Measurements from ENCODE around the gene P2RX1.

Gene P2RX1

DNA sequence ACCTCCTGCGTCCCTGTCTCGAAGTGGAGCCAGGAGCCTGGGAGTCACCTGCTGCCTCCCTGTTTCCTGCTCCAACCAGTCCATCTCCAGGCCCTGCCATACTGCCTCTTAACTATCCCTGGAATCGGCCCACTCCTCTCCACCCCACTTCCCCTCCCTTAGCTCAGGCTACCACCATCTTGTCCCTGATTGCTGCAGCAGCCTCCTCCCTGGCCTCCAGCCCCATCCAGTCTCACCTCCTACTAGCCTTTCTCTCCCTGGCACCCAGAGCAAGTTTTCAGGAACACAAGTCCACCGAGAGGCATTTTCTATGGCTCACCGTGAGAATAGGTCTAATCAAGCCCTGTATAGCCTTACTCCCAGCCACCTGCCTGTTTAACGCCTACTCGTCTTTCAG lies 22.5 kb downstream of the P2RX1 start:
- TF ChIP-seq, protein P1, sequence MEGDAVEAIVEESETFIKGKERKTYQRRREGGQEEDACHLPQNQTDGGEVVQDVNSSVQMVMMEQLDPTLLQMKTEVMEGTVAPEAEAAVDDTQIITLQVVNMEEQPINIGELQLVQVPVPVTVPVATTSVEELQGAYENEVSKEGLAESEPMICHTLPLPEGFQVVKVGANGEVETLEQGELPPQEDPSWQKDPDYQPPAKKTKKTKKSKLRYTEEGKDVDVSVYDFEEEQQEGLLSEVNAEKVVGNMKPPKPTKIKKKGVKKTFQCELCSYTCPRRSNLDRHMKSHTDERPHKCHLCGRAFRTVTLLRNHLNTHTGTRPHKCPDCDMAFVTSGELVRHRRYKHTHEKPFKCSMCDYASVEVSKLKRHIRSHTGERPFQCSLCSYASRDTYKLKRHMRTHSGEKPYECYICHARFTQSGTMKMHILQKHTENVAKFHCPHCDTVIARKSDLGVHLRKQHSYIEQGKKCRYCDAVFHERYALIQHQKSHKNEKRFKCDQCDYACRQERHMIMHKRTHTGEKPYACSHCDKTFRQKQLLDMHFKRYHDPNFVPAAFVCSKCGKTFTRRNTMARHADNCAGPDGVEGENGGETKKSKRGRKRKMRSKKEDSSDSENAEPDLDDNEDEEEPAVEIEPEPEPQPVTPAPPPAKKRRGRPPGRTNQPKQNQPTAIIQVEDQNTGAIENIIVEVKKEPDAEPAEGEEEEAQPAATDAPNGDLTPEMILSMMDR (conservative IDR thresholded peaks at IDR 0.05; ENCODE audit: control insufficient read depth, insufficient read depth, low read depth, low read length), result no peak
- no peak overlapping the region for H3K4me3 ChIP-seq (ENCODE audit: control insufficient read depth, low read depth, low read length)
- no peak for DNase-seq (ENCODE audit: low read depth)

GRCh38 chr17:3893003-3893719 lies 23.1 kb downstream of the P2RX1 start, which contains the start of gene CAMKK1:
Gene CAMKK1 (minus strand): TSS chr17:3893053. CDS start chr17:3885687, 7,366 bp downstream.
- TF ChIP-seq, protein P1 (conservative IDR thresholded peaks at IDR 0.05; ENCODE audit: control insufficient read depth, insufficient read depth, low read depth, low read length), result no peak
- H3K4me3 ChIP-seq (ENCODE audit: control insufficient read depth, low read depth, low read length), result peak within 1 kb of the TSS; percentile 50
- peak; percentile 66 for DNase-seq (ENCODE audit: low read depth)

DNA sequence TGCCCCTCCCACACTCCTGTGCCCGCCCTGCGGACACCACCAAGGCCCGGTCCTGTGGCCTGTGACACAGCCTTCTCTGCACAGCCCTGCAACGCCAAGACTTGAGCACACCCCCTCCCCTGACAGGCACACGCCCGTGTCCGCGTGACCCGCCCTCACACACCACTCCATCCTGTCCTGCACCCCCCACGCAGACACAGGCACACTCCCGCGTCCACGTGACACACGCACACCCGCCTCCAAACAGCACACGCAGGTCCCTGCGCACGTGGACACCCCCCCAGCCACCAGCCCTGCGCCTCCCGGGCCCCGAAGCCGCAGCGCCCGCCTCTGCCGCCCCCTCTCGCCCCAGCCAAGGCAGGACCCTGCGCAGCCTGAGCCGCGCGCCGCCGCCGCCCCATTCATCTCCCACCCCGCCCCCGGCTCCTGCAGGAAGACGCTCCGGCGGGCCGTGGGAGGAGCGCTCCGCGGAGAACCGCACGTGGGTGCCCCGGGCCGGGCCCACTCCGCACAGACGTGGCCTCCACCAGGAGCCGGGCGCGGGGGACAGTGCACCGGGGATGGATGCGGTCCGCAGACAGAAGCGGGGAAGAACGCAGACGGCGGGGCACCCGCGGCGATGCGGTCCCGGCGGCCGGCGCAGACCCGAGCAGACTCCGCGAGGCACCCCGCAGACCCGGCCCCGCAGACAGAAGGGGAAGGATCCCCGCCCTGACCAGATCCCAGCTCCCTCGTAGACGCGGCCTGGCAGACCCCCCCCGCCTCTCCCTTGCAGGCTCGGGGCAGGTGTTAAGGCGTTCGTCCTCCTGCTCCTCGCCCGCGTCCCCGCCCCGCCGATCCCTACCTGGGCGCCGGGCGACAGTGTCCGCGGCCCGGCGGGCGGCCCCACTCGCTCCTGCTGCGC lies 23.9 kb downstream of the P2RX1 start:
- H3K4me3 ChIP-seq (ENCODE audit: control insufficient read depth, low read depth, low read length), result peak overlapping the region; percentile 50
- peak; percentile 80 for DNase-seq (ENCODE audit: low read depth)
- TF ChIP-seq, protein P1 (conservative IDR thresholded peaks at IDR 0.05; ENCODE audit: control insufficient read depth, insufficient read depth, low read depth, low read length), result no peak

- TF ChIP-seq, protein P1 (conservative IDR thresholded peaks at IDR 0.05; ENCODE audit: control insufficient read depth, insufficient read depth, low read depth, low read length), result no peak
Observed at GRCh38 chr17:3891626-3892094, 24.6 kb downstream of the P2RX1 start.

DNA sequence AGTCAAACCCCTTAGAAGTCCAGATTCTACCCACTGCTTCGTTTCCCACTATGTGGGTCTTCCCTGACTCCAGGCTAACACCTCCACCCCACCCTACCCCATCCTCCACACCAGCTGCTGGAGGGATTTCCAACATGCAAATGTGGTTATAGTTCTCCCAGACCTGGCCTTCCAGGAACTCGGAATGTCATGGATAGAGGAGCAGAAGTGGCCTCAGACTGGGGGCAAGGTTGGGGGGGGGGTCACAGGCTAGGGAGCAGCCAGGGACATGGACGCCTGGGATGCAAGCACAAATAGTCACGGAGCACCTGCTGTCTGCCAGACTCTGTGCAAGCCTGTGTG lies 25.4 kb downstream of the P2RX1 start:
- TF ChIP-seq, protein P1 (conservative IDR thresholded peaks at IDR 0.05; ENCODE audit: control insufficient read depth, insufficient read depth, low read depth, low read length), result no peak
- no peak overlapping the region for H3K4me3 ChIP-seq (ENCODE audit: control insufficient read depth, low read depth, low read length)
- no peak for DNase-seq (ENCODE audit: low read depth)

More at GRCh38 chr17:3891626-3892094, 24.6 kb downstream of the P2RX1 start:
- H3K4me3 ChIP-seq (ENCODE audit: control insufficient read depth, low read depth, low read length), result peak overlapping the region; percentile 50
- peak; percentile 23 for DNase-seq (ENCODE audit: low read depth)

DNA sequence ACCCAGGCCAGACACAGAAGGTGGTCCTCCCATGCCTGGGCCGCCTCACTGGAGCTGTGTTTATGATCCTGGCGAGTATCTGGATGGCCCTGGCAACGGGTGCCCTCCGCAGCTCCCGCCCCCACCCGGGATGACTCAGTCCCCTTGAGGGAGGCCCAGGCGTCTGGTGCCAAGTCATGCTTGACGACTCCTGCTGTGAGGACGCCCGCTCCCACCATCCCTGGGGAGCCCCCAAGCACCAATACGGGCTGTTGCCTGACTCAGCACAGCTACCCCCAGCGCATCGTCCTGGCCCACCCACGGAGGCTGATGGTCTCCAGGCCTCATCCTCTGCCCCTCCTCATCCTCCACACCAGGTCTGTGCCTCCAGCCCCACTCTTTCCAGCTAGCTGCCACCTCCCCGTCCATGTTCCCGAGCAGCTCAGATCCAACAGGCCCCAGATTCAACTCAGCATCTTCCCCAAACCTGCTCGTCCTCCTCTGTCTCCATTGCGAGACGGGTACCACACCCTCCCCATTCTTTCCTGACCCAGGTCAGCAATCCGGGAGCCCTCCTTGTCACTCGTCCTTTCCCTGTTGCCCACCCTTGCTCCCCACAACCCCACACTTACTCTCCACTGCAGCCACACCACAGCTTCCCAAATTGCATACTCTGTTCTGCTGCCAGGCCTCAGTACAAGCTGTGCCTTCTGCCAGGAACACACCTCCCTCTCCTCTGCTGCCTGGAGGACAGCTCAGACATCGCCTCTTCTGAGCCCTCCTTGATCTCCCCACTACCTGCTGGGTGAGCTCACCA lies 26.0 kb downstream of the P2RX1 start:
- TF ChIP-seq, protein P1 (conservative IDR thresholded peaks at IDR 0.05; ENCODE audit: control insufficient read depth, insufficient read depth, low read depth, low read length), result no peak
- no peak overlapping the region for H3K4me3 ChIP-seq (ENCODE audit: control insufficient read depth, low read depth, low read length)
- DNase-seq (ENCODE audit: low read depth), result peak; percentile 96

All from fibroblast of mammary gland (primary cell).